ENCODE data around the gene TOP2B.

DNA sequence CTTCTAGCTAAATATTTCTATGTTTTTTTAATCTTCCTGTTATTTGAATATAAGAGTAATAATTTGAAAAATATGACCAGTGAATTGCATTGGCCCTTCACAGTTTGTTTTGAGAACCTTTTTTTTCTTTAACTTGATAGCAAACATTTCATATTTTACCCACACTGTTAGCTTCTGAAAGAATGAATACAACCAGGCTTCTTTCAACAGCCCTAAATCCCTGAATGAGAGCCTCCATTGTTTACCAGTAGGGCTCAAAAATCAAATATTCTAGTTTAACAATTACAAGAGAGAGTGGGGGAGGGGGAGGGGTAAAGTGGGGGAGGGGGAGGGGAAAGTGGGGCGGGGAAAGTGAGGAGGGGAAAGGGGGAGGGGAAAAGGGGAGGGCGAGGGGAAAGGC is 14.5 kb upstream of the TOP2B start:
- TF ChIP-seq, protein P1, sequence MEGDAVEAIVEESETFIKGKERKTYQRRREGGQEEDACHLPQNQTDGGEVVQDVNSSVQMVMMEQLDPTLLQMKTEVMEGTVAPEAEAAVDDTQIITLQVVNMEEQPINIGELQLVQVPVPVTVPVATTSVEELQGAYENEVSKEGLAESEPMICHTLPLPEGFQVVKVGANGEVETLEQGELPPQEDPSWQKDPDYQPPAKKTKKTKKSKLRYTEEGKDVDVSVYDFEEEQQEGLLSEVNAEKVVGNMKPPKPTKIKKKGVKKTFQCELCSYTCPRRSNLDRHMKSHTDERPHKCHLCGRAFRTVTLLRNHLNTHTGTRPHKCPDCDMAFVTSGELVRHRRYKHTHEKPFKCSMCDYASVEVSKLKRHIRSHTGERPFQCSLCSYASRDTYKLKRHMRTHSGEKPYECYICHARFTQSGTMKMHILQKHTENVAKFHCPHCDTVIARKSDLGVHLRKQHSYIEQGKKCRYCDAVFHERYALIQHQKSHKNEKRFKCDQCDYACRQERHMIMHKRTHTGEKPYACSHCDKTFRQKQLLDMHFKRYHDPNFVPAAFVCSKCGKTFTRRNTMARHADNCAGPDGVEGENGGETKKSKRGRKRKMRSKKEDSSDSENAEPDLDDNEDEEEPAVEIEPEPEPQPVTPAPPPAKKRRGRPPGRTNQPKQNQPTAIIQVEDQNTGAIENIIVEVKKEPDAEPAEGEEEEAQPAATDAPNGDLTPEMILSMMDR (IDR thresholded peaks at IDR 0.05; ENCODE audit: low read depth, low read length) = no peak
- TF ChIP-seq EZH2phosphoT487 (IDR thresholded peaks at IDR 0.05; ENCODE audit: low read depth) = no peak
